NCI-H187 (cell line): ENCODE results near the gene KDM1A.
A peak's percentile ranks its signal among the peaks of the same experiment; 100 is the strongest.

Experiments used
- DNase-seq, 2 experiments: peaks; one replicate each; lab custom pipeline; 2025; lab: John Stamatoyannopoulos, UW

The KDM1A gene

GRCh38 chr1:23069675-23070074, 50.4 kb downstream of the KDM1A start:
- no peak for DNase-seq

- no peak for DNase-seq
Observed at GRCh38 chr1:23074012-23074411, 54.7 kb downstream of the KDM1A start.

- DNase-seq = no peak
Observed at GRCh38 chr1:23079025-23079424, 59.8 kb downstream of the KDM1A start.

GRCh38 chr1:23080885-23081284, 61.6 kb downstream of the KDM1A start:
- DNase-seq = no peak

- DNase-seq = no peak
Observed at GRCh38 chr1:23081376-23081775, 62.1 kb downstream of the KDM1A start.

- DNase-seq = no peak
Observed at GRCh38 chr1:23083714-23084480, 64.6 kb downstream of the KDM1A start.

- no peak for DNase-seq
Observed at GRCh38 chr1:23084880-23085279, 65.6 kb downstream of the KDM1A start.

- DNase-seq = no peak
Observed at GRCh38 chr1:23085696-23086095, 66.4 kb downstream of the KDM1A start.

GRCh38 chr1:23088027-23088426, 68.8 kb downstream of the KDM1A start:
- no peak for DNase-seq

- DNase-seq = no peak
Observed at GRCh38 chr1:23090056-23090455, 70.8 kb downstream of the KDM1A start.

- DNase-seq = no peak
Observed at GRCh38 chr1:23091545-23091944, 72.3 kb downstream of the KDM1A start.

- DNase-seq = no peak
Observed at GRCh38 chr1:23092447-23092846, 73.2 kb downstream of the KDM1A start.

GRCh38 chr1:23097316-23097715, 78.0 kb downstream of the KDM1A start:
- DNase-seq = no peak

- DNase-seq = peak; percentile 15 to 25
Observed at GRCh38 chr1:23098463-23099170, 79.3 kb downstream of the KDM1A start.

GRCh38 chr1:23099171-23099536, 79.9 kb downstream of the KDM1A start:
- no peak for DNase-seq

- no peak for DNase-seq
Observed at GRCh38 chr1:23100074-23100748, 80.9 kb downstream of the KDM1A start.

- DNase-seq = no peak
Observed at GRCh38 chr1:23101101-23101827, 82.0 kb downstream of the KDM1A start.

GRCh38 chr1:23101887-23102286, 82.6 kb downstream of the KDM1A start:
- DNase-seq = no peak

- no peak for DNase-seq
Observed at GRCh38 chr1:23102289-23102688, 83.0 kb downstream of the KDM1A start.

GRCh38 chr1:23103001-23103889, 84.0 kb downstream of the KDM1A start:
- DNase-seq = no peak

GRCh38 chr1:23108918-23109533, 89.8 kb downstream of the KDM1A start:
- no peak for DNase-seq
